Peyer's patch (tissue), 4 donors: ENCODE results near the gene RANBP10.

Experiments used
- CTCF ChIP-seq, 6 experiments: fragments of 450-650 bp in 4 of 6; fragments of 200-600 bp in 2 of 6; sonication (generic) in 1 of 6; IDR thresholded peaks; one replicate each; pipeline ENCODE4 v1.5.1; 2017 to 2019; ENCODE audit warnings: antibody characterized with exemption in 6 of 6, mild to moderate bottlenecking in 3 of 6, moderate library complexity in 1 of 6
- POLR2A ChIP-seq, 2 donors: fragments of 450-650 bp; IDR thresholded peaks; one replicate each; pipeline ENCODE4 v1.5.1; 2017; ENCODE audit warnings: antibody characterized with exemption in 2 of 2, mild to moderate bottlenecking in 2 of 2, moderate library complexity in 2 of 2

GRCh38 chr16:67786491-67786890 lies 19.9 kb downstream of the RANBP10 start:
- TF ChIP-seq POLR2A (IDR thresholded peaks at IDR 0.05) (no peak), CTCF (IDR thresholded peaks at IDR 0.05) (no peak)
